Ectodermal cell (in vitro differentiated cells): ENCODE data around the gene CARD11.
"Not testable (repeated sequence)": the region's sequence is repeated elsewhere in the genome, so short reads cannot be mapped to it uniquely, and the experiment has no call there.

Experiments
- H3K27ac ChIP-seq: 2 replicates; pipeline ENCODE4 v1.7.0; 2013; ENCODE audit warnings: mild to moderate bottlenecking, low read depth, low read length; ENCODE audit not compliant: insufficient read depth, poor library complexity, severe bottlenecking
- H3K27me3 ChIP-seq: 2 replicates; pipeline ENCODE4 v1.7.0; 2013; ENCODE audit warnings: mild to moderate bottlenecking, low read length; ENCODE audit not compliant: insufficient read depth, control insufficient read depth, poor library complexity, severe bottlenecking
- H3K36me3 ChIP-seq: one replicate; pipeline ENCODE4 v1.7.0; 2013; ENCODE audit warnings: low read length; ENCODE audit not compliant: control insufficient read depth, insufficient read depth
- H3K4me1 ChIP-seq: one replicate; pipeline ENCODE4 v1.7.0; 2013; ENCODE audit warnings: low read length; ENCODE audit not compliant: control insufficient read depth, insufficient read depth
- H3K4me3 ChIP-seq: 2 replicates; pipeline ENCODE4 v1.7.0; 2013; ENCODE audit warnings: low read depth, low read length, control low read depth; ENCODE audit not compliant: insufficient read depth
- H3K9me3 ChIP-seq: 2 replicates; pipeline ENCODE4 v1.7.0; 2013; ENCODE audit warnings: mild to moderate bottlenecking, low read length, moderate library complexity; ENCODE audit not compliant: control insufficient read depth
- WGBS, 2 experiments: methylation state at CpG; one replicate each; pipeline ENCODE4 v1.1.7; 2013; ENCODE audit warnings: missing lambda C conversion rate in 2 of 2; 5-methylcytosine and 5-hydroxymethylcytosine counted together

Gene CARD11

GRCh38 chr7:3038011-3038410, 5.7 kb downstream of the CARD11 start:
- WGBS, 2 experiments, result 93% methylated on average over 7 of the region's 7 CpGs
- not testable (repeated sequence) for H3K4me3 ChIP-seq, H3K4me1 ChIP-seq

GRCh38 chr7:3037259-3037658, 6.4 kb downstream of the CARD11 start:
- Histone ChIP-seq H3K27ac (no peak overlapping the region), H3K4me1 (no peaks in the 10 kb centered on the region), H3K27me3 (no peaks in the 10 kb centered on the region), H3K36me3 (no peaks in the 10 kb centered on the region), H3K4me3 (no peak overlapping the region), H3K9me3 (no peaks in the 10 kb centered on the region)
- 69 to 72% methylated on average over 4 of the region's 4 CpGs for WGBS, 2 experiments

More at GRCh38 chr7:3038011-3038410, 5.7 kb downstream of the CARD11 start:
- H3K27ac ChIP-seq, H3K36me3 ChIP-seq, H3K9me3 ChIP-seq, H3K27me3 ChIP-seq: not testable (repeated sequence)

- Histone ChIP-seq H3K36me3 (no peaks in the 10 kb centered on the region), H3K27me3 (no peaks in the 10 kb centered on the region), H3K27ac (no peak overlapping the region), H3K9me3 (no peaks in the 10 kb centered on the region), H3K4me1 (no peaks in the 10 kb centered on the region), H3K4me3 (no peak overlapping the region)
- 93 to 94% methylated on average over 26 of the region's 26 CpGs for WGBS, 2 experiments
These were observed 9.0 kb downstream of the CARD11 start for GRCh38 chr7:3034591-3035150.

GRCh38 chr7:3033581-3033980, 10.1 kb downstream of the CARD11 start:
- Histone ChIP-seq H3K27me3 (no peaks in the 10 kb centered on the region), H3K4me1 (peaks cover 6% of the 10 kb centered on the region), H3K4me3 (no peak overlapping the region), H3K9me3 (no peaks in the 10 kb centered on the region), H3K36me3 (no peaks in the 10 kb centered on the region), H3K27ac (no peak overlapping the region)
- WGBS, 2 experiments, result 84 to 86% methylated on average over 12 of the region's 12 CpGs

GRCh38 chr7:3033136-3033535, 10.5 kb downstream of the CARD11 start:
- 71 to 79% methylated on average over 7 of the region's 7 CpGs for WGBS, 2 experiments
- peaks cover 10% of the 10 kb centered on the region for H3K4me1 ChIP-seq
- H3K36me3 ChIP-seq, result no peaks in the 10 kb centered on the region

GRCh38 chr7:3032256-3032655, 11.4 kb downstream of the CARD11 start:
- 77 to 78% methylated on average over 4 of the region's 4 CpGs for WGBS, 2 experiments
- H3K36me3 ChIP-seq, result no peaks in the 10 kb centered on the region
- H3K4me1 ChIP-seq, result peaks cover 13% of the 10 kb centered on the region
- no peaks in the 10 kb centered on the region for H3K27me3 ChIP-seq
- no peak overlapping the region for H3K4me3 ChIP-seq
- no peaks in the 10 kb centered on the region for H3K9me3 ChIP-seq
- H3K27ac ChIP-seq, result no peak overlapping the region

More at GRCh38 chr7:3033136-3033535, 10.5 kb downstream of the CARD11 start:
- Histone ChIP-seq H3K4me3 (no peak overlapping the region), H3K9me3 (no peaks in the 10 kb centered on the region), H3K27ac (no peak overlapping the region), H3K27me3 (no peaks in the 10 kb centered on the region)

GRCh38 chr7:3029138-3029537, 14.5 kb downstream of the CARD11 start:
- no peaks in the 10 kb centered on the region for H3K9me3 ChIP-seq
- H3K4me3 ChIP-seq, result no peak overlapping the region
- H3K36me3 ChIP-seq, result no peaks in the 10 kb centered on the region
- H3K4me1 ChIP-seq, result peaks cover 13% of the 10 kb centered on the region
- WGBS, 2 experiments, result 54 to 60% methylated on average over 8 to 9 of the region's 9 CpGs
- H3K27ac ChIP-seq, result no peak overlapping the region
- no peaks in the 10 kb centered on the region for H3K27me3 ChIP-seq

- Histone ChIP-seq H3K4me1 (peaks cover 13% of the 10 kb centered on the region), H3K9me3 (no peaks in the 10 kb centered on the region), H3K36me3 (no peaks in the 10 kb centered on the region), H3K27ac (no peak overlapping the region), H3K27me3 (no peaks in the 10 kb centered on the region), H3K4me3 (no peak overlapping the region)
- 81 to 89% methylated on average over 5 of the region's 5 CpGs for WGBS, 2 experiments
These were observed 14.9 kb downstream of the CARD11 start for GRCh38 chr7:3028758-3029093.

GRCh38 chr7:3028071-3028757, 15.5 kb downstream of the CARD11 start:
- no peak overlapping the region for H3K4me3 ChIP-seq
- H3K9me3 ChIP-seq, result no peaks in the 10 kb centered on the region
- H3K4me1 ChIP-seq, result peaks cover 13% of the 10 kb centered on the region
- no peak overlapping the region for H3K27ac ChIP-seq
- H3K36me3 ChIP-seq, result no peaks in the 10 kb centered on the region
- 66 to 72% methylated on average over 14 of the region's 14 CpGs for WGBS, 2 experiments
- no peaks in the 10 kb centered on the region for H3K27me3 ChIP-seq

- Histone ChIP-seq H3K4me1 (peaks cover 13% of the 10 kb centered on the region), H3K27ac (peak overlapping the region; percentile 12), H3K9me3 (no peaks in the 10 kb centered on the region), H3K4me3 (no peak overlapping the region), H3K27me3 (no peaks in the 10 kb centered on the region), H3K36me3 (no peaks in the 10 kb centered on the region)
- 91 to 93% methylated on average over 20 of the region's 20 CpGs for WGBS, 2 experiments
These were observed 16.4 kb downstream of the CARD11 start for GRCh38 chr7:3027005-3027845.
